SJSA1 (cell line): ENCODE measurements around the gene HDAC4. TPM values are rescaled to one million over a fixed set of nuclear protein-coding genes. Genes with fewer than 3 reads are reported as not detected.

Experiments used
- DNase-seq, 2 experiments: peaks; one replicate each; pipeline ENCODE4 v3.0.0-alpha.2; 2015 to 2020; ENCODE audit warnings: low spot score in 2 of 2, low read depth in 1 of 2
- H3K27ac ChIP-seq: fragments of 250-450 bp; sonication (Bioruptor Pico); 2 replicates; pipeline ENCODE4 v1.5.1; 2020; ENCODE audit warnings: mild to moderate bottlenecking, moderate library complexity
- H3K27me3 ChIP-seq: fragments of 250-450 bp; sonication (Bioruptor Pico); replicated peaks from 2 replicates; pipeline ENCODE4 v1.5.1; 2020; ENCODE audit warnings: mild to moderate bottlenecking, moderate library complexity
- H3K36me3 ChIP-seq: fragments of 250-450 bp; sonication (Bioruptor Pico); 2 replicates; pipeline ENCODE4 v1.5.1; 2020; ENCODE audit warnings: mild to moderate bottlenecking
- H3K4me1 ChIP-seq: fragments of 250-450 bp; sonication (Bioruptor Pico); replicated peaks from 2 replicates; pipeline ENCODE4 v1.6.1; 2021; ENCODE audit warnings: mild to moderate bottlenecking
- H3K4me3 ChIP-seq: fragments of 250-450 bp; sonication (Bioruptor Pico); 2 replicates; pipeline ENCODE4 v1.5.1; 2020; ENCODE audit warnings: mild to moderate bottlenecking
- H3K9me3 ChIP-seq: fragments of 250-450 bp; sonication (Bioruptor Pico); replicated peaks from 2 replicates; pipeline ENCODE4 v1.5.1; 2020; ENCODE audit warnings: mild to moderate bottlenecking
- total RNA-seq: library from RNA; depleted of rRNA; stranded (reverse); fragments of >200 nt; shearing (Covaris generic); gene quantifications from 2 replicates; pipeline ENCODE4 v1.2.3, GENCODE V29; 2014

Gene HDAC4
- total RNA-seq, 1 experiment from 2014 or later = 13.2 TPM

- H3K4me1 ChIP-seq = peaks cover 36% of the 10 kb centered on the region
- no peaks in the 10 kb centered on the region for H3K9me3 ChIP-seq
- no peak overlapping the region for H3K4me3 ChIP-seq
- peak in 1 of 2 experiments; percentile 34 for DNase-seq
- H3K27me3 ChIP-seq = no peaks in the 10 kb centered on the region
- H3K27ac ChIP-seq = no peak overlapping the region
- no peaks in the 10 kb centered on the region for H3K36me3 ChIP-seq
Measured at GRCh38 chr2:239313776-239314175, 87.0 kb downstream of the HDAC4 start.

GRCh38 chr2:239312741-239313667 lies 87.8 kb downstream of the HDAC4 start:
- Histone ChIP-seq H3K9me3 (no peaks in the 10 kb centered on the region), H3K4me3 (no peak overlapping the region), H3K27me3 (no peaks in the 10 kb centered on the region), H3K4me1 (peaks cover 36% of the 10 kb centered on the region), H3K36me3 (no peaks in the 10 kb centered on the region), H3K27ac (no peak overlapping the region)
- DNase-seq = peak in 1 of 2 experiments; percentile 30

- Histone ChIP-seq H3K27me3 (no peaks in the 10 kb centered on the region), H3K4me3 (no peak overlapping the region), H3K36me3 (no peaks in the 10 kb centered on the region), H3K27ac (no peak overlapping the region), H3K9me3 (no peaks in the 10 kb centered on the region), H3K4me1 (peaks cover 29% of the 10 kb centered on the region)
- DNase-seq = peak in 1 of 2 experiments; percentile 27
Measured at GRCh38 chr2:239312081-239312511, 88.7 kb downstream of the HDAC4 start.

GRCh38 chr2:239311132-239312040 lies 89.4 kb downstream of the HDAC4 start:
- DNase-seq = peak in 1 of 2 experiments; percentile 38
- Histone ChIP-seq H3K4me1 (peaks cover 22% of the 10 kb centered on the region), H3K36me3 (no peaks in the 10 kb centered on the region), H3K9me3 (no peaks in the 10 kb centered on the region), H3K4me3 (no peak overlapping the region), H3K27ac (no peak overlapping the region), H3K27me3 (no peaks in the 10 kb centered on the region)

- H3K4me3 ChIP-seq = no peak overlapping the region
- H3K4me1 ChIP-seq = peaks cover 19% of the 10 kb centered on the region
- no peak overlapping the region for H3K27ac ChIP-seq
- H3K9me3 ChIP-seq = no peaks in the 10 kb centered on the region
- DNase-seq = peak in 1 of 2 experiments; percentile 34
- H3K36me3 ChIP-seq = no peaks in the 10 kb centered on the region
- no peaks in the 10 kb centered on the region for H3K27me3 ChIP-seq
Measured at GRCh38 chr2:239310401-239311061, 90.3 kb downstream of the HDAC4 start.

- peak overlapping the region; percentile 34 for H3K4me3 ChIP-seq
- H3K27ac ChIP-seq = peak overlapping the region; percentile 68
- peaks cover 19% of the 10 kb centered on the region for H3K4me1 ChIP-seq
Measured at GRCh38 chr2:239309398-239310245, 91.2 kb downstream of the HDAC4 start.

GRCh38 chr2:239308661-239309397 lies 92.0 kb downstream of the HDAC4 start:
- no peaks in the 10 kb centered on the region for H3K36me3 ChIP-seq
- peak overlapping the region; percentile 68 for H3K27ac ChIP-seq
- peaks cover 19% of the 10 kb centered on the region for H3K4me1 ChIP-seq
- H3K9me3 ChIP-seq = no peaks in the 10 kb centered on the region
- DNase-seq = peak; percentile 66 to 74
- no peaks in the 10 kb centered on the region for H3K27me3 ChIP-seq
- H3K4me3 ChIP-seq = peak overlapping the region; percentile 34

More at GRCh38 chr2:239309398-239310245, 91.2 kb downstream of the HDAC4 start:
- no peaks in the 10 kb centered on the region for H3K36me3 ChIP-seq
- no peaks in the 10 kb centered on the region for H3K9me3 ChIP-seq
- DNase-seq = peak in 1 of 2 experiments; percentile 33
- H3K27me3 ChIP-seq = no peaks in the 10 kb centered on the region

- DNase-seq = no peak
- H3K4me1 ChIP-seq = peaks cover 19% of the 10 kb centered on the region
- H3K27ac ChIP-seq = peak overlapping the region; percentile 68; the same call in 1 of the 2 replicates
Measured at GRCh38 chr2:239307921-239308613, 92.8 kb downstream of the HDAC4 start.

GRCh38 chr2:239307221-239307569 lies 93.6 kb downstream of the HDAC4 start:
- H3K27me3 ChIP-seq = no peaks in the 10 kb centered on the region
- no peaks in the 10 kb centered on the region for H3K9me3 ChIP-seq
- H3K4me1 ChIP-seq = peaks cover 19% of the 10 kb centered on the region
- no peaks in the 10 kb centered on the region for H3K36me3 ChIP-seq
- H3K4me3 ChIP-seq = no peak overlapping the region
- DNase-seq = no peak
- H3K27ac ChIP-seq = no peak overlapping the region

More at GRCh38 chr2:239307921-239308613, 92.8 kb downstream of the HDAC4 start:
- H3K27me3 ChIP-seq = no peaks in the 10 kb centered on the region
- no peaks in the 10 kb centered on the region for H3K36me3 ChIP-seq
- H3K4me3 ChIP-seq = peak overlapping the region; percentile 34
- H3K9me3 ChIP-seq = no peaks in the 10 kb centered on the region

GRCh38 chr2:239306274-239307220 lies 94.3 kb downstream of the HDAC4 start:
- no peak overlapping the region for H3K4me3 ChIP-seq
- H3K36me3 ChIP-seq = no peaks in the 10 kb centered on the region
- H3K27me3 ChIP-seq = no peaks in the 10 kb centered on the region
- DNase-seq = no peak
- H3K4me1 ChIP-seq = peaks cover 19% of the 10 kb centered on the region
- H3K27ac ChIP-seq = no peak overlapping the region
- no peaks in the 10 kb centered on the region for H3K9me3 ChIP-seq

- no peak overlapping the region for H3K4me3 ChIP-seq
- H3K27me3 ChIP-seq = no peaks in the 10 kb centered on the region
- H3K27ac ChIP-seq = no peak overlapping the region
- no peak for DNase-seq
- H3K9me3 ChIP-seq = no peaks in the 10 kb centered on the region
- H3K36me3 ChIP-seq = no peaks in the 10 kb centered on the region
- peaks cover 19% of the 10 kb centered on the region for H3K4me1 ChIP-seq
Measured at GRCh38 chr2:239305771-239306170, 95.0 kb downstream of the HDAC4 start.
